GM12801 (cell line): ENCODE measurements around the gene PTPN18.

Source experiments
- CTCF ChIP-seq: IDR thresholded peaks from one replicate; pipeline ENCODE4 v1.5.1; 2011; ENCODE audit warnings: control low read depth; ENCODE audit not compliant: insufficient read length; ENCODE audit errors: extremely low read depth

Gene PTPN18

GRCh38 chr2:130374587-130375290 is 18.9 kb downstream of the PTPN18 start:
- TF ChIP-seq CTCF = no peak

- TF ChIP-seq CTCF = no peak
Measured at GRCh38 chr2:130375291-130376266, 19.7 kb downstream of the PTPN18 start.

DNA sequence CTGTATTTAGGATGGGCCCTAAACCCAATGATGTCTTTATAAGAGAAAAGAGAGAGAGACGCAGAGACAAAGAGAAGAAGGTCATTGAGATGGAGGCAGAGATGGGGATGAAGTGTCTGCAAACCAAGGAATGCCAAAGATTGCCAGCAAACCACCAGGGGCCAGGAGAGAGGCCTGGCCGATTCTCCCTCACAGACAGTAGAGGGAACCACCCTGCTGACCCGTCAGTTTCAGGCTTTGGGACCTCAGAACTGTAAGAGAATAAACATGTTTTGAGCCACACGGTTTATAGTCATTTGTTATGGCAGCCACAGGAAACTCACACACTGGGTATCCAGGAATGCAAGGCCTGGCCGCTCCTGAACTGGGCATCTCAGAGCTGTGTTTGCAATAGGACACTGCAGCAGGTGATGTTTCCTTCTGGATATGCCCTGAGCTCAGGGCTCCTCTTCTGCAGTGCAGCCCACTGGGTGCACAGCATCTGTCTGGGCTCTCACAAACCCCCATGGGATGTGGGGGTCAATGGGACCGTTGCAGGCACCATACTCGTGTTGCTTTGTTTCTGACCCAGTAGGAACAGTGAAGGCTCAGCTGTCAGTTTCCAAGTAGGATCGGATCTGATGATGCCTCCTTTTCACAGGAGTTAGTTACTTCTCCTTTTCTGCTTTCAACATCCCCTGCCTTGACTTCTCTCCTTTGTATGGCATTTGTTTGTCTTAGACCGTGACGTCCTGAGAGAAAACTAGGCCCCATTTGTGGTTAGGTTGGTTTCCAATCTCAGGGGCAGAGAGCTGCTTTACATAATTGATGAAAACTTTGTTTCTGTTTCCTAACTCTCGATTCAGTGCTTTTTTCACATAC is 20.8 kb downstream of the PTPN18 start:
- TF ChIP-seq CTCF = no peak

GRCh38 chr2:130377491-130377890 is 21.6 kb downstream of the PTPN18 start:
- no peak for TF ChIP-seq CTCF

DNA sequence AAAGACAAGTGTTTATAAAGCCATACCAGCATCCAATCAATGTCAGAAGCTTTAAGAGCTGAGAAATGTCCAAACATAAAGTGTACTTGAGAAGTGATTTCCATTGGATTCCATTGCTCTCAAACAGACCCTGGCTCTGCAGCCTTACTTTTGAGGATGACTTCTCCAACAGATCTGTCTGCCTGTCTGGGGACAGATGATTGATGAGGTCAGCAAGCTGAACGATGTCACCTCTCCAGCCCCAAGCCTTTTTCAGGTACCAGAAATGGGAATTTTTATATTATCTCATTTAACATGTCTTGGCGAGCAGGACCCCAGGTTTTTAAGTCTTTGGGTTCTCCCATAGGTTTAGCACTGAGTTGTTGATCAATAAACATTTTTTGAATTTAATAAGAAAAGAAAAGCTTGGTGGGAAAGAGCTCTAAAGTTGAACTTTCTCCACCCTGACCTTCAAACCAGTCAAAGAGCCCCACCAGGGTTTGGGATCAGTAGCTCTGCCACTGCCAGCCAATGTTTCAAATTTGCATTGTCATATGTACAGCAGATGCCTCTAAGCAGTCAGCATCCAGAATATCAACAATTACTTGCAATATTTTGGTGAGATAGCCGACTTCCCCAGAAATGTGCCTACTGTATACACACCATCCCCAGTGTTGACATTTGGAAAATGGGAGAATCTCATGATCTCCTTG is 22.5 kb downstream of the PTPN18 start:
- no peak for TF ChIP-seq CTCF

GRCh38 chr2:130378898-130379214 is 23.0 kb downstream of the PTPN18 start:
- TF ChIP-seq CTCF = no peak
